Activated CD4-positive, alpha-beta T cell treated with anti-CD3 and anti-CD28 coated beads, Interleukin-2, amount 10 ng/mL, durations not matched to agents 7 days and 5 days (primary cell): ENCODE results near the gene TLDC2. TPM values are rescaled to one million over a fixed set of nuclear protein-coding genes. Genes with fewer than 3 reads are reported as not detected.

Experiments used
- total RNA-seq, 2 experiments: library from RNA; stranded (reverse); gene quantifications; one replicate each; pipeline ENCODE4 v1.2.3, GENCODE V29; 2021

The TLDC2 gene
- total RNA-seq, 2 experiments from 2014 or later, result not detected

Other genes starting within 250 kb of the TLDC2 start
- 10 to 100 TPM; 87.3 to 92.7 TPM for gene SLA2, start 229.9 kb upstream of the TLDC2 start, total RNA-seq
- 10 to 100 TPM; 32.8 to 41.2 TPM for gene NDRG3, start 130.0 kb upstream of the TLDC2 start, total RNA-seq
- 10 to 100 TPM; 33.5 to 35.3 TPM for gene DSN1, start 102.4 kb upstream of the TLDC2 start, total RNA-seq
- 100 to 1,000 TPM; 396 to 408 TPM for gene SAMHD1, start 75.6 kb downstream of the TLDC2 start, total RNA-seq
- gene RBL1, start 219.9 kb downstream of the TLDC2 start, total RNA-seq, result 10 to 100 TPM; 48.9 to 53.9 TPM